Measurements from ENCODE around the gene CD300E. TPM values are rescaled to one million over a fixed set of nuclear protein-coding genes. Genes with fewer than 3 reads are reported as not detected.

The CD300E gene
- polyA plus RNA-seq, 1 donor from 2014 or later, result not detected

DNA sequence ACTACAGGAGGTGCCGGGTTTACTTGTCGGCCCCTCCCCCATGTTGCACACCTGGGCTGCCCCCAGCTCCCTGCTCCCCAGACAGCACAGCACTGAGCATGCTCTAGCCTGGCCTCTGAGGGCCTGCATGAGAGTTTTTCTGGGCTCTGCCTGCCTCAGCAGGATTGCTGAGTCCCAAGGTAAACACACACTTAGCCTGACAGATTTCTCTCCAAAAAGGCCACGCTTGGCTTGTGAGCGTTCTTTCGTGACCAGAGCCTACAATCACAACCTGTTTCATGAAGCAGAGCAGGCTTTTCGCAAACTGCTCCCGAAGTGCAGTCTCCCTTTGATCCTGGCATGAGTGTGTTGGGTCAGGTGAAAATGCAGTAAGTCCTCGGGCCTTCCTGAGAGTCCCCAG, 9.8 kb upstream of the CD300E start:
- Histone ChIP-seq H3K9ac (ENCODE audit: low read length) (no peak overlapping the region), H3K27me3 (ENCODE audit: insufficient read depth, low read depth, low read length) (no peaks in the 10 kb centered on the region), H3K9me3 (ENCODE audit: low read length) (no peaks in the 10 kb centered on the region), H2AFZ (ENCODE audit: low read depth, low read length) (no peak overlapping the region), H3K4me3 (ENCODE audit: low read length) (no peak overlapping the region), H3K27ac (ENCODE audit: low read length) (no peak overlapping the region), H3K4me2 (ENCODE audit: low read length) (no peak overlapping the region), H4K20me1 (ENCODE audit: insufficient read depth) (no peaks in the 10 kb centered on the region), H3F3A (ENCODE audit: insufficient read depth, low read length, poor library complexity, severe bottlenecking) (no peaks in the 10 kb centered on the region), H3K79me2 (replicated peaks; ENCODE audit: insufficient read depth, low read length) (no peaks in the 10 kb centered on the region), H3K36me3 (ENCODE audit: insufficient read depth, low read length) (no peaks in the 10 kb centered on the region), H3K9me2 (ENCODE audit: insufficient read depth, low read length) (no peaks in the 10 kb centered on the region)
- TF ChIP-seq TAF1 (IDR thresholded peaks at IDR 0.05; ENCODE audit: low read depth), result no peak
- no peak for TF ChIP-seq EZH2 (IDR thresholded peaks at IDR 0.05; ENCODE audit: borderline replicate concordance, insufficient read depth, low read length, poor library complexity, severe bottlenecking)
- TF ChIP-seq POLR2AphosphoS5 (IDR thresholded peaks at IDR 0.05), result no peak

DNA sequence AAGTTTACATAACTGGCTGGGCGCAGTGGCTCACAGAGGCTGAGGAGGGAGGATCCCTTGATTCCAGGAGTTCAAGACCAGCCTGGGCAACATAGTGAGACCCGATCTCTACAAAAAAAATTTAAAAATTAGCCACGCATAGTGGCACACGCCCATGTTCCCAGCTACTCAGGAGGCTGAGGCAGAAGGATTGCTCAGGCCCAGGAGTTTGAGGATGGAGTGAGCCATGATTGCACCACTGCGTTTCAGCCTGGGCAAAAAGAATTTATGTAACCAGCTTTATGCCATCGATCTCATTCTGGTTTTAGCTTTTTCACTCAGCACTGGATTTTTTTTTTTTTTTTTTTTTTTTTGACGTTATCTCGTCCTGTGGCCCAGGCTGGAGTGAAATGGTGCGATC, 9.1 kb upstream of the CD300E start:
- H3F3A ChIP-seq (ENCODE audit: insufficient read depth, low read length, poor library complexity, severe bottlenecking), result no peaks in the 10 kb centered on the region
- H3K79me2 ChIP-seq (replicated peaks; ENCODE audit: insufficient read depth, low read length), result no peaks in the 10 kb centered on the region
- no peaks in the 10 kb centered on the region for H4K20me1 ChIP-seq (ENCODE audit: insufficient read depth)
- no peaks in the 10 kb centered on the region for H3K9me3 ChIP-seq (ENCODE audit: low read length)
- H2AFZ ChIP-seq (ENCODE audit: low read depth, low read length), result no peak overlapping the region
- H3K27ac ChIP-seq (ENCODE audit: low read length), result no peak overlapping the region
- no peak overlapping the region for H3K4me3 ChIP-seq (ENCODE audit: low read length)
- no peaks in the 10 kb centered on the region for H3K9me2 ChIP-seq (ENCODE audit: insufficient read depth, low read length)
- H3K36me3 ChIP-seq (ENCODE audit: insufficient read depth, low read length), result no peaks in the 10 kb centered on the region
- H3K9ac ChIP-seq (ENCODE audit: low read length), result no peak overlapping the region
- no peak overlapping the region for H3K4me2 ChIP-seq (ENCODE audit: low read length)
- no peak for TF ChIP-seq REST (IDR thresholded peaks at IDR 0.05; ENCODE audit: borderline replicate concordance)
- TF ChIP-seq EP300 (conservative IDR thresholded peaks at IDR 0.05; ENCODE audit: poor library complexity, severe bottlenecking), result no peak
- no peak for TF ChIP-seq EZH2 (IDR thresholded peaks at IDR 0.05; ENCODE audit: borderline replicate concordance, insufficient read depth, low read length, poor library complexity, severe bottlenecking)
- TF ChIP-seq POLR2AphosphoS5 (IDR thresholded peaks at IDR 0.05), result no peak
- no peak for TF ChIP-seq RAD21 (conservative IDR thresholded peaks at IDR 0.05)
- no peak for TF ChIP-seq SMC3 (conservative IDR thresholded peaks at IDR 0.05; ENCODE audit: poor library complexity)
- TF ChIP-seq TAF1 (IDR thresholded peaks at IDR 0.05; ENCODE audit: low read depth), result no peak
- no peak for TF ChIP-seq MXI1 (conservative IDR thresholded peaks at IDR 0.05; ENCODE audit: poor library complexity, severe bottlenecking)
- TF ChIP-seq, protein P1, sequence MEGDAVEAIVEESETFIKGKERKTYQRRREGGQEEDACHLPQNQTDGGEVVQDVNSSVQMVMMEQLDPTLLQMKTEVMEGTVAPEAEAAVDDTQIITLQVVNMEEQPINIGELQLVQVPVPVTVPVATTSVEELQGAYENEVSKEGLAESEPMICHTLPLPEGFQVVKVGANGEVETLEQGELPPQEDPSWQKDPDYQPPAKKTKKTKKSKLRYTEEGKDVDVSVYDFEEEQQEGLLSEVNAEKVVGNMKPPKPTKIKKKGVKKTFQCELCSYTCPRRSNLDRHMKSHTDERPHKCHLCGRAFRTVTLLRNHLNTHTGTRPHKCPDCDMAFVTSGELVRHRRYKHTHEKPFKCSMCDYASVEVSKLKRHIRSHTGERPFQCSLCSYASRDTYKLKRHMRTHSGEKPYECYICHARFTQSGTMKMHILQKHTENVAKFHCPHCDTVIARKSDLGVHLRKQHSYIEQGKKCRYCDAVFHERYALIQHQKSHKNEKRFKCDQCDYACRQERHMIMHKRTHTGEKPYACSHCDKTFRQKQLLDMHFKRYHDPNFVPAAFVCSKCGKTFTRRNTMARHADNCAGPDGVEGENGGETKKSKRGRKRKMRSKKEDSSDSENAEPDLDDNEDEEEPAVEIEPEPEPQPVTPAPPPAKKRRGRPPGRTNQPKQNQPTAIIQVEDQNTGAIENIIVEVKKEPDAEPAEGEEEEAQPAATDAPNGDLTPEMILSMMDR (IDR thresholded peaks at IDR 0.05; ENCODE audit: poor library complexity, severe bottlenecking), result no peak
- no peaks in the 10 kb centered on the region for H3K27me3 ChIP-seq (ENCODE audit: insufficient read depth, low read depth, low read length)
